CD4-positive, alpha-beta T cell treated with Interleukin-17A for 1 hour (primary cell): ENCODE data around the gene NEDD4L.

Experiments used
- DNase-seq: peaks from one replicate; pipeline ENCODE4 v3.0.0-alpha.2; 2020

NEDD4L gene

GRCh38 chr18:58389745-58390144 lies 345.7 kb downstream of the NEDD4L start:
- no peak for DNase-seq

GRCh38 chr18:58390399-58390798 lies 346.4 kb downstream of the NEDD4L start:
- DNase-seq = no peak

GRCh38 chr18:58391231-58391825 lies 347.3 kb downstream of the NEDD4L start:
- no peak for DNase-seq

- DNase-seq = no peak
Observed at GRCh38 chr18:58391932-58392323, 347.9 kb downstream of the NEDD4L start.

- DNase-seq = no peak
Observed at GRCh38 chr18:58392324-58393000, 348.4 kb downstream of the NEDD4L start.

GRCh38 chr18:58393295-58393694 lies 349.3 kb downstream of the NEDD4L start:
- no peak for DNase-seq

- no peak for DNase-seq
Observed at GRCh38 chr18:58394046-58394445, 350.0 kb downstream of the NEDD4L start.

- DNase-seq = no peak
Observed at GRCh38 chr18:58394602-58395425, 350.8 kb downstream of the NEDD4L start.

- no peak for DNase-seq
Observed at GRCh38 chr18:58396144-58396543, 352.1 kb downstream of the NEDD4L start.

GRCh38 chr18:58396966-58397365 lies 352.9 kb downstream of the NEDD4L start:
- no peak for DNase-seq

- DNase-seq = no peak
Observed at GRCh38 chr18:58397385-58398132, 353.5 kb downstream of the NEDD4L start.

- DNase-seq = no peak
Observed at GRCh38 chr18:58398648-58399398, 354.8 kb downstream of the NEDD4L start.

GRCh38 chr18:58400331-58400870 lies 356.4 kb downstream of the NEDD4L start:
- no peak for DNase-seq

GRCh38 chr18:58401191-58401590 lies 357.2 kb downstream of the NEDD4L start:
- no peak for DNase-seq

- DNase-seq = no peak
Observed at GRCh38 chr18:58402247-58402646, 358.2 kb downstream of the NEDD4L start.

GRCh38 chr18:58402951-58403702 lies 359.1 kb downstream of the NEDD4L start:
- DNase-seq = no peak

- no peak for DNase-seq
Observed at GRCh38 chr18:58403799-58404455, 359.9 kb downstream of the NEDD4L start.

GRCh38 chr18:58405107-58405898 lies 361.3 kb downstream of the NEDD4L start:
- no peak for DNase-seq

GRCh38 chr18:58407263-58407648 lies 363.2 kb downstream of the NEDD4L start:
- DNase-seq = no peak
